Bronchial epithelial cell (primary cell): Measurements from ENCODE around the gene PDK2. TPM values are rescaled to one million over a fixed set of nuclear protein-coding genes. Genes with fewer than 3 reads are reported as not detected.

Source experiments
- DNase-seq: peaks from one replicate; pipeline ENCODE4 v3.0.0-alpha.2; 2010; ENCODE audit warnings: low read depth
- FAIRE-seq: peaks from 2 replicates; lab custom pipeline; 2011; peaks lifted over from hg19 to GRCh38; lab: Jason Lieb, UNC
- H3K27me3 ChIP-seq: 2 replicates; pipeline ENCODE4 v1.5.1; 2011; ENCODE audit warnings: low read length; ENCODE audit not compliant: control insufficient read depth, insufficient read depth
- H3K36me3 ChIP-seq: 2 replicates; pipeline ENCODE4 v1.5.1; 2011; ENCODE audit warnings: low read length; ENCODE audit not compliant: control insufficient read depth, insufficient read depth
- H3K4me3 ChIP-seq: 2 replicates; pipeline ENCODE4 v1.5.1; 2011; ENCODE audit warnings: mild to moderate bottlenecking, low read depth, low read length, control low read depth
- total RNA-seq: library from RNA; depleted of rRNA; stranded (reverse); fragments of >200 nt; gene quantifications from 2 replicates; pipeline ENCODE4 v1.2.1, GENCODE V29; 2014
- TF ChIP-seq, protein P1 (sequence below): IDR thresholded peaks from 2 replicates; pipeline ENCODE4 v1.5.1; 2011; ENCODE audit warnings: mild to moderate bottlenecking, moderate library complexity, low read length, control low read depth, inconsistent platforms; ENCODE audit not compliant: insufficient read depth, severe bottlenecking

PDK2 gene
- total RNA-seq, 1 donor from 2014 or later = 0.79 TPM

DNA sequence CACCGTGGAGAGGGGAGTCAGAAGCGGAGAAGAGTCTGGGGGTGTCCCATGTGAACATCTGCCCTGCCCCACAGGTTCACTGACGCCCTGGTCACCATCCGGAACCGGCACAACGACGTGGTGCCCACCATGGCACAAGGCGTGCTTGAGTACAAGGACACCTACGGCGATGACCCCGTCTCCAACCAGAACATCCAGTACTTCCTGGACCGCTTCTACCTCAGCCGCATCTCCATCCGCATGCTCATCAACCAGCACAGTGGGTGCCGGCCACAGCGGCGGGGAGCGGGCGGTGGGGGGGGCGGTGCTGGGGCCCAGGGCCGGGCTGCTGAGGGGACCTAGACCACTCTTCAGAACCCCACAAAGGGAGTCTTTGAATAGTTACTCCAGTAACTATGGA lies 10.7 kb downstream of the PDK2 start:
- no peak for FAIRE-seq
- DNase-seq = no peak
- Histone ChIP-seq H3K36me3 (peaks cover 1% of the 10 kb centered on the region), H3K4me3 (no peak overlapping the region), H3K27me3 (no peaks in the 10 kb centered on the region)
- TF ChIP-seq, protein P1, sequence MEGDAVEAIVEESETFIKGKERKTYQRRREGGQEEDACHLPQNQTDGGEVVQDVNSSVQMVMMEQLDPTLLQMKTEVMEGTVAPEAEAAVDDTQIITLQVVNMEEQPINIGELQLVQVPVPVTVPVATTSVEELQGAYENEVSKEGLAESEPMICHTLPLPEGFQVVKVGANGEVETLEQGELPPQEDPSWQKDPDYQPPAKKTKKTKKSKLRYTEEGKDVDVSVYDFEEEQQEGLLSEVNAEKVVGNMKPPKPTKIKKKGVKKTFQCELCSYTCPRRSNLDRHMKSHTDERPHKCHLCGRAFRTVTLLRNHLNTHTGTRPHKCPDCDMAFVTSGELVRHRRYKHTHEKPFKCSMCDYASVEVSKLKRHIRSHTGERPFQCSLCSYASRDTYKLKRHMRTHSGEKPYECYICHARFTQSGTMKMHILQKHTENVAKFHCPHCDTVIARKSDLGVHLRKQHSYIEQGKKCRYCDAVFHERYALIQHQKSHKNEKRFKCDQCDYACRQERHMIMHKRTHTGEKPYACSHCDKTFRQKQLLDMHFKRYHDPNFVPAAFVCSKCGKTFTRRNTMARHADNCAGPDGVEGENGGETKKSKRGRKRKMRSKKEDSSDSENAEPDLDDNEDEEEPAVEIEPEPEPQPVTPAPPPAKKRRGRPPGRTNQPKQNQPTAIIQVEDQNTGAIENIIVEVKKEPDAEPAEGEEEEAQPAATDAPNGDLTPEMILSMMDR = no peak

DNA sequence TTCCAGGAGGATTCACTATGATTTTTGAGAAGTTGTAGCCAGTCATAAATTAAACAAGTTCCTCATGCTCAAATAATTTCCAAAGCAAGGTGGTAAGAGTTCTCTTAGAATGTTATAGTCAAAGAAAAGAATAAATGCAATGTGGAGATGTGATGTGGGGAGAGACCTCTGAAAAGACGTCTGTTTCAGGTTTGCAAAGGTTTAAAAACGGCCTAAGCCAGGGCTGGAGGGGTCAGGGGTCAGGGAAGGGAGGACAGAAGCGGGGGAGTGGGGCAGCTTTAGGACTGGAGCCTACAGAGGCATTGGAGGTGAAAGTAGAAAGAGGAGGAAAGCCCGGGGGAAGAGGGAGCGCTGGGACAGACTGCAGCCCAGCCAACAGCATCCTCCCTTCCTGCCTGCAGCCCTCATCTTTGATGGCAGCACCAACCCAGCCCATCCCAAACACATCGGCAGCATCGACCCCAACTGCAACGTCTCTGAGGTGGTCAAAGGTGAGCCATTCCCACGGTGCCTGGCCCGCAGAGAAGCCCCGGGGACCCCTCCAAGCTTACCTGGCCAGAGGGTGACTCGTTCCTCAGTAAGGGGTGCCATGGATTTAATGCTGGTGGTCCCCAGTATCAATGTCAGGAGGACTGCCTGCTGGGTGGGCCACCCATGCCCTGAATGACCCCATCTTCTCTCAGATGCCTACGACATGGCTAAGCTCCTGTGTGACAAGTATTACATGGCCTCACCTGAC lies 11.4 kb downstream of the PDK2 start:
- FAIRE-seq (no peak), DNase-seq (no peak)
- TF ChIP-seq, protein P1 = no peak
- Histone ChIP-seq H3K4me3 (no peak overlapping the region), H3K36me3 (peaks cover 1% of the 10 kb centered on the region), H3K27me3 (no peaks in the 10 kb centered on the region)

DNA sequence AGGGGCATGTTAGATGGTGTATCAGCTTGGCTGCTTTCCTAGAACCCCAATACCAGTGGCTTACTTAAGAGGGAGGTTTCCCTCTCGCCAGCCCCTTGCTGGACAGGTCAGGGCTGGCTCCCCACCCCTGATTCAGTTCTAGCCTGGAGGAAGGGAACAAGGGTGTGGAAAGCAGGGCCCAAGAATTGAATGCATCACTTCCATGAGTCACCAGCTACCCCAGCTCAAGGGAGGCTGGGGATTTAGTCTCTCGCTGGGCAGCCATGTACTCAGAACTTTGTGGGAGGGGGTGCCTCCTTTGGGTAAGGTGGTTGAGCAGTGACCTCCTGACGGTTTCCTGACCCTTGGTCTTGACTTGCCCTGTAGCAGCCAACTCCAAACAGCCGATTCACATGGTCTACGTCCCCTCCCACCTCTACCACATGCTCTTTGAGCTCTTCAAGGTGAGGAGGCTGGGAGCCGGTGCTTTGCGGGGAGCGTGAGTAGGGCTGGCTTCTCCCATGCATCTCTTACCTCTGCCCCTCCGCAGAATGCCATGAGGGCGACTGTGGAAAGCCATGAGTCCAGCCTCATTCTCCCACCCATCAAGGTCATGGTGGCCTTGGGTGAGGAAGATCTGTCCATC lies 12.8 kb downstream of the PDK2 start:
- Histone ChIP-seq H3K4me3 (no peak overlapping the region), H3K27me3 (no peaks in the 10 kb centered on the region), H3K36me3 (peaks cover 1% of the 10 kb centered on the region)
- FAIRE-seq (peak; percentile 94), DNase-seq (peak; percentile 95)
- TF ChIP-seq, protein P1 = no peak

DNA sequence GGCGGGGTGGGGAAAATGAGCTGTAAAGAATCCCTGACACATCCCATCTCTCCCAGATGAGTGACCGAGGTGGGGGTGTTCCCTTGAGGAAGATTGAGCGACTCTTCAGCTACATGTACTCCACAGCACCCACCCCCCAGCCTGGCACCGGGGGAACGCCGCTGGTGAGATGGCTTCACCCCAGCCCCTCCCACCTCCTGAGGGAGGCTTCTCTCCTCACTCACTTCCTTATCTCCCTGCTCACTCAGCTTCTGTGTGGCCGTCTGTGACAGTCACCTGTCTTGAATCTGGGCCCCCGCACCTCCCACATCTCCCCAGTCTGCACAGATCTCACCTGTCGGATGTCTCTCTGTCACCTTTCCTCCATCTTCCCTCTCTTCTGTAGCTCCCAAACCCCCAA lies 13.4 kb downstream of the PDK2 start:
- DNase-seq = no peak
- TF ChIP-seq, protein P1 = no peak
- Histone ChIP-seq H3K27me3 (no peaks in the 10 kb centered on the region), H3K4me3 (no peak overlapping the region), H3K36me3 (peaks cover 1% of the 10 kb centered on the region)
- FAIRE-seq = no peak

DNA sequence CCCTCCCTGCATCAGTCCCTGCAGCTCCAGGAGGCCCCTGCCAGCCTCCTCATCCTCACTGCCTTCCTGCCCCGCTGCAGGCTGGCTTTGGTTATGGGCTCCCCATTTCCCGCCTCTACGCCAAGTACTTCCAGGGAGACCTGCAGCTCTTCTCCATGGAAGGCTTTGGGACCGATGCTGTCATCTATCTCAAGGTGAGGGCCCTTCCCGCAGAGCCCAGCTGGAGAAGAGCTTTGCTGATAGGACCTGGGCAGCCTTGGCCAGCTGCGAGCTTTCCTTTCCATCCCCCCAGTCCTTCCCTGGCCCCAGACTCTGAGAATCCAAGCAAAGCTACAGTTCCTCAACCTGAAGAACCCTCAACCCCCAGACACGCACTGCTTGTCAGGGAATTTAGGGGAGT lies 14.1 kb downstream of the PDK2 start:
- TF ChIP-seq, protein P1 = no peak
- Histone ChIP-seq H3K27me3 (no peaks in the 10 kb centered on the region), H3K4me3 (no peak overlapping the region), H3K36me3 (peaks cover 1% of the 10 kb centered on the region)
- FAIRE-seq (no peak), DNase-seq (no peak)
